ENCODE measurements around the gene NCOA1. TPM values are rescaled to one million over a fixed set of nuclear protein-coding genes. Genes with fewer than 3 reads are reported as not detected.
"Not testable (repeated sequence)": the region's sequence is repeated elsewhere in the genome, so short reads cannot be mapped to it uniquely, and the experiment has no call there.

Gene NCOA1
- total RNA-seq, 1 donor from 2014 or later, result 11.0 TPM

GRCh38 chr2:24565537-24565936 lies 74.5 kb downstream of the NCOA1 start:
- no peak overlapping the region for H3K4me3 ChIP-seq (ENCODE audit: low read depth, low read length)
- no peak for DNase-seq (ENCODE audit: low read depth)
- no peak for TF ChIP-seq CTCF (conservative IDR thresholded peaks at IDR 0.05; ENCODE audit: low read depth, low read length)

- DNase-seq (ENCODE audit: low read depth), result no peak
- TF ChIP-seq CTCF (conservative IDR thresholded peaks at IDR 0.05; ENCODE audit: low read depth, low read length), result no peak
- H3K4me3 ChIP-seq (ENCODE audit: low read depth, low read length), result no peak overlapping the region
These were observed 75.2 kb downstream of the NCOA1 start for GRCh38 chr2:24566209-24566608.

- DNase-seq (ENCODE audit: low read depth), result no peak
- H3K4me3 ChIP-seq (ENCODE audit: low read depth, low read length), result no peak overlapping the region
- TF ChIP-seq CTCF (conservative IDR thresholded peaks at IDR 0.05; ENCODE audit: low read depth, low read length), result no peak
These were observed 75.6 kb downstream of the NCOA1 start for GRCh38 chr2:24566630-24567029.

- no peak for TF ChIP-seq CTCF (conservative IDR thresholded peaks at IDR 0.05; ENCODE audit: low read depth, low read length)
- H3K4me3 ChIP-seq (ENCODE audit: low read depth, low read length), result no peak overlapping the region
- DNase-seq (ENCODE audit: low read depth), result no peak
These were observed 77.5 kb downstream of the NCOA1 start for GRCh38 chr2:24568551-24568950.

- DNase-seq (ENCODE audit: low read depth), result not testable (repeated sequence)
These were observed 78.5 kb downstream of the NCOA1 start for GRCh38 chr2:24569565-24569964.

GRCh38 chr2:24570225-24570624 lies 79.2 kb downstream of the NCOA1 start:
- TF ChIP-seq CTCF (conservative IDR thresholded peaks at IDR 0.05; ENCODE audit: low read depth, low read length), result no peak

More at GRCh38 chr2:24569565-24569964, 78.5 kb downstream of the NCOA1 start:
- H3K4me3 ChIP-seq (ENCODE audit: low read depth, low read length), result not testable (repeated sequence)

GRCh38 chr2:24571828-24572442 lies 80.9 kb downstream of the NCOA1 start:
- no peak for DNase-seq (ENCODE audit: low read depth)
- no peak overlapping the region for H3K4me3 ChIP-seq (ENCODE audit: low read depth, low read length)
- TF ChIP-seq CTCF (conservative IDR thresholded peaks at IDR 0.05; ENCODE audit: low read depth, low read length), result no peak

More at GRCh38 chr2:24570225-24570624, 79.2 kb downstream of the NCOA1 start:
- no peak overlapping the region for H3K4me3 ChIP-seq (ENCODE audit: low read depth, low read length)
- no peak for DNase-seq (ENCODE audit: low read depth)

All from epithelial cell of proximal tubule (primary cell).